Activated T-helper 1 cell treated with anti-CD3 and anti-CD28 coated beads, Interleukin-2, amount 50 U/mL, for 16 hours (primary cell): ENCODE data around the gene PIGO.
A peak's percentile ranks its signal among the peaks of the same experiment; 100 is the strongest.

Experiments
- DNase-seq, 2 donors: peaks; one replicate each; pipeline ENCODE4 v3.0.0-alpha.2; 2020; ENCODE audit warnings: low read depth in 1 of 2, low spot score in 1 of 2

PIGO gene

DNA sequence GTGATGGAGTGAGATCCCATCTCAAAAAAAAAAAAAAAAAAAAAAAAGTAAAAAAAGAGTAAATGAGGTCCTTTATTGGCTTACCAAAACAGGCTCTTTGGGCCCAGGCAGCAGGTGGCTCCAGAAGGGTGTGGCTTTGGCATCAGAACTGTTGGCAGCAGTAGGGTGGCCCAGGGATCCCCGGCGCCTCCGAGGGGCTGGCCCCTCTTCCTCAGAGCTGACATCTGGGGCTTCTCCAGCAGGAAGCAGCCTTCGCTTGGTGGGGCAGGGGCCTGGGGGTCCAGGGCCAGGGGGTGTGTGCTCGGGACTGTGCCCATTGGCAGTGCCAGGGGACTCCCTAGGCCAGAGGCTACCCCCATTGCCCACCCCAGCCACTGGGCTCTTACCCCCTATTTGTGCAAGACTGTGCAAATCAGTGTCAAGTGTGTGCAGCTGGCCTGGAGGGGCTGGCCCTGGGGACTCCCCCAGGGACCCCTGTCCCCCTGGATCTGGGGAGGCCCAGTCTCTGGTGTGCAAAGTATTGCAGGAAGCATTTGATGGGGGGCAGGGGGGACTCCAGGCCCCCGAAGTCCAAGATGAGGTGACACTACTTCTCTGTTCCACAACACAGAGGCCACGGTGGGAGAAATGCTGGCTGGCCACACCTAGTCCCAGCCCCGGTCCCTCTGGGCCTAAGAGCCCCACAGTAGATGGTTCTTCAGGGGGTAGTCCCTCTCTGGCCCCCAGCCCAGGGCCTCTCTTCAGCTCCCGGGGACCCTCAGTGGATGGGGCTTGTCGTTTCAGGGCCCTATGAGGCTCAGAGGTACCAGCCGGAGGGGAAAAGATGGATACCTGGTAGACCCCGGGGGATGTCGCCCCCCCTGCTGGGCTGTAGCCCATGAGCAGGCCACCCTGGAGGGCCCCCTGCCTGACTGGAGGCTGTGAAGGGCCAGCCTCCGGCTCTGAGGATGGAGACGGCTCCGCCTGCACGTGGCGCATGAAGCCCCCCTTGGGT, 11.2 kb upstream of the PIGO start:
- DNase-seq, result no peak

DNA sequence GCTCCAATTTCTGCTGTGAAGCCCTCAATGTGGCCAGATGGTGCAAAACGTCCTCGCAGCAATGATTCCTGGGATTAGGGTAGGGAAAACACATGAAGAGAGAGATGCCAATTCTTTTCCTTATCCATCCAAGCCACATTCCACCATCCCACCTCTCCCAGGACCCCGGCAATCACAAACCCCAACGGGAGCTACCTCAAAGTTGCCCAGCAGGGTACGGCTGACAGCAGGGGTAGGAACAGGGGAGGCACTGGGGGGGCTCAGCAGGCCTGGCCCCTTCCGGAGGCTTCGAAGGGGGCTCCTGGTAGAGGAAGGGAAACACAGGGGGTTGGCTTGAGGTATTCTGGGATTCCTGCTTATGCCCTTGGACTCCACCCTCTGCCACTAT, 9.9 kb upstream of the PIGO start:
- no peak for DNase-seq

DNA sequence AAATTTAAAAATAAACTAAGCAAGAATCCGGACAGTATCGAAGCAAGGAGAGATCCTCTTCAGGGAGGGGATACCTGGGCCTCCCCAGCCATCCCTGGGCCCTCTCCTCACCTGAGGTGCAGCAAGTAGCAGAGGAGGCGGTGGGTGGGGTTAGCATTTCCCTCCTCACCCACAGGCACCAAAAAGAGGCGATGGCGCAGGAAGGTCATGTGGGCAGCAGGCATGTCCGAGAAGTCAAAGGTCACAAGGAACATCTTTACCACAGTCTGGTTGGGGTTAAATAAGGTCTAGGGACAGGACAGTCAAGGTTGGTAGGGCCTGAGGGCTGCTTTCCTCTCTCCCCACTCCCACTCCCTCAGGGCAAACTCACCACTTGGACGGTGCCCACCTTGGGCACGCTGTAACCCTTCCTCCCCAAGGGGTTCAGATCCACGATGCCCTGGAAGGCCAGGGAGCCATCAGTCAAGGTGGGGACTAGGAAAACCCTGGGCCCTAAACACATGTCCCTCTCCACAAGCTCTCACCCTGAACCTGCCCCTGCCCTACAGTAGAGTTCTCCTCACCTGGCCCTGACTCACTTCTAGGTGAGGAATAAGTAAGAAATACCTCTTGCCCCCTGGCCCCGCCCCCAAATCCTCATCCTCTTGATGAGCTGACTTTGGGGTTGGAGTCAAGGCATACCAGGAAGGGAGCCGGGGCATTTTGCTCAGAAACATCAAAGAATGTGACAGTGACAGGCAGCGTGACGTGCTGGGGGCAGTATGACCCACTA, 9.4 kb upstream of the PIGO start:
- DNase-seq, result no peak

DNA sequence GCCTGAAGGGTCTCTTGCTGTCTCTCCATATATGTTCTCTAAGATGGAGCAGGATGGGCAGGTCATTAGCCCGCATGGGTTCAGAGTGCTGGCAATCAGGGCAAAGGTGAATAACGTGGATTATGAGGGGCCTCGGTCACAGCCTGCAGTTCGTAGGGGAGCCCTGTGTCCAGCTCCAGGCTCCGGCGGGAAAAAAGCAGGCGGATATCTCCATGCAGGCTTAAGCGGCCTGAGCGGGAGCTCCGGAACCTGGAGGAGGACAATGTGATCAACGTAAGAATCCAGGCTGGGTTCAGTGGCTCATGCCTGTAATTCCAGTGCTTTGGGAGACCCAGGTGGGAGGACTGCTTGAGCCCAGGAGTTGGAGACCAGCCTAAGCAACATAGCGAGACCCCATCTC, 8.7 kb upstream of the PIGO start:
- no peak for DNase-seq

DNA sequence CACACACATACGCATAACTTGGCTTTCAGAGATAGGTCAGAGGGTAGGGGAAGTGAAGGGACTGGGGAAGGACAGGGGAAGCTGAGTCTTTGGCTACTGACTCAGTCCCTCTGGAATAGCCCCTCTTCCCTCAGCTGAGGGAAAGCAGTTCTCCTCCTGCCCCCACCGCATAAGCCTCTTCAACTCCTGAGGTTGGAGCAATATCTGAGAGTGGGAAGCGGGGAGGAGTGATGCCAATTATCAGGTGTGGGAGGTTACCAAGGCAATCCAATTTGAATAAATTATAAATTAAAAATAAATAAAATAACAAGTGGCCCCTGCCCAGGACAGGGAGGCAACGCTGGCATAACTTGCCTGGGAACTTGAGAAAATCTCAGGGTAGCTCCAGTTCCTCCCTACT, 8.2 kb upstream of the PIGO start:
- no peak for DNase-seq

DNA sequence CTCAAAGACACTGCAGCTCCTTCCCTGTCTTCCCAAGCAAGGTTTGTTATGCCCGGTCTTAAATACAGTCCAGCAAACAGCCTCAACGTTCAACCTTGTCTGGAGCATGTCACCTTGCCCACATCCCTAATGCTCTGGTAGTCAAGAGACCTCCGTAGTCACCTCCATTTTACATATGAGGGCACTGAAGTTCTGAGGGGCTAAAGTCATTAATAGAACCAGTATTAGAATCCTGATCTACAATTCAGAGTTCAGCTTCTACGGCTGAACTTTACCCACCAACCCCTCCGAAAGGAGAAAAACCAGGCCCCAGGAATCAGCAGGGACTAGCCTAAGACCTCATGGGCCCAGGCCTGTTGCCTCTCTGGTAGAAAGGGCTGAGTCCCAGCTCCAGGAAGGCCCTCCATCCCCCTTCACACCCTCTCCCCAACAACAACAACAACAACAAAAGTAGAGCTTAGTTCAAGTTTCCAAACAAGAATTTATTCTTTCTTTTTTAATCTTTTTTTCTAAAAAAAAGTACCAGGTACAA, 7.3 kb upstream of the PIGO start:
- DNase-seq, result no peak

DNA sequence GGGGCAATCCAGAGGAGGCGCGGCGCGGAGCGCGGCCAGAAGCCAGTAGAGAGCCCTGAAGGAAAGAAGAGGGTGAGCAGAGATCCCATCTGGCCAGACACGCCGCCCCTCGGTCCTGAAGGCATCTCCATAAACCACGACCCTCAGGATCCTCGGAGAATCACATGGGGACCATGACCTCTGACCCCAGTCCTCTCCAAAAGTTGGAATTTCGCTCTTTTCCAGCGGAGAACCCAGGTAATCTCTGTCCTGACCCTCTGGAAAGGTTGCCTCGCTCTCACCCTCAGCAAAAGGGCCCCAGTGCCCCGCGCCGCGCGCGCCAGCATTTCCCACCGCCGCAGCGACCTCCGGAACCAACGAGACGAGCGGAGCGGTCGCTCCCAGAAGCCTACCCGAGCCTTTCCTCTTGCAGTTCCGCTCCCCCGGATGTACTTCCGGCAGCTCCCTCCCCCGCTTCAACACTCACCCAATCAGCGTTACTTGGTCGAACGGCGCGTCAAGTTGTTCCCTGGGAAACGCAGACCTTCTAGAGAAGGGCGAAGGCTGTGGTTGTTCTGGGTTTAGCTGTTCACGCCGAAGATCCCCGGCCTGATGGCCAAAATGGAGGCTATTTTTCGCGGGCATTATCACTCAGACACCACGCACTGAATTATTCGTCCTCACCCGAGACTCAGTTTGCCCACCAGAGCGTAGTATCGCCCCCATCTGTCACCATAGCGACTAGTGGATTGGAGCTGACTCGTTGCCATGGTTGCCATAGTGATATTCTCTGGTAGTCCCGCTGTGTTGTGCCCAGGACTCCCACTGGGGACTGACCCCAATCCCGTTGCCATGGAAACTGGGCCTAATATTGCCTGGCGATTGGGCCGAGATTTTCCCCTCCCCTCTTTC, 6.6 kb upstream of the PIGO start, which contains the start of gene STOML2:
TSS of gene STOML2 (minus strand) at position 363 of the 891 bp plus-strand sequence. CDS start at position 326, 37 bp downstream.
- peak; percentile 84 to 86 for DNase-seq

DNA sequence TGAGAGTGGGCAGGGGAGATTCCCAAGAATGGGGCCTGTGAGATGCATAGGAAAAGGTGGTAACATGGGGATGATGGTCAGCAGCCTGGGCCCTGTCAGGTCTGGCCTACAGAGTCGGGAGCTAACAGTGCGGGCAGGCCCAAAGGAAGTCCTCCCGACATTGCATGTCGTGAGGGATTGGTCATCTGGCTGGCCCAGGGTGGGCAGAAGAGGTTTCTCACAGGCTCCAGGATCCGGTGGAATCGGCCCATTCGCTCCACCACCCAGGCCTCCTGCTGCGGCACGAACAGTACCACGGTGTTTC, 6.0 kb upstream of the PIGO start:
- no peak for DNase-seq

DNA sequence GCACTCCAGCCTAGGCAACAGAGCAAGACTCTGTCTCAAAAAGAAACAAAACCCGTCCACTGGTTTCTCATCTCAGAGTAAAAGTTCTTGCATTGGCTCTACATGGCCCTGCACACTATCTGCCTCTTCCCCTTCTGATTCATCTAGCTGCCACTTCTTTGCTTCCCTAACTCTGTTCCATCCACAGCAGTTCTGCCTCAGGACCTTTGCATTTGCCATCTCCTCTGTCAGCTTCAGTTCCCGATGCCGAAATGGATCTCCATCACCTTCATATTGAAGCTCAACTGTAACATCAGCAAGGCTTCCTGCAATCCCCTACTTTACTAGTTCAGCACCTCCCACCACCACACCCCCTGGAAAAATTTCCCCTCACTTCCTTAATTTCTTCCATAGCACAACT, 1.2 kb upstream of the PIGO start:
- DNase-seq, result no peak

DNA sequence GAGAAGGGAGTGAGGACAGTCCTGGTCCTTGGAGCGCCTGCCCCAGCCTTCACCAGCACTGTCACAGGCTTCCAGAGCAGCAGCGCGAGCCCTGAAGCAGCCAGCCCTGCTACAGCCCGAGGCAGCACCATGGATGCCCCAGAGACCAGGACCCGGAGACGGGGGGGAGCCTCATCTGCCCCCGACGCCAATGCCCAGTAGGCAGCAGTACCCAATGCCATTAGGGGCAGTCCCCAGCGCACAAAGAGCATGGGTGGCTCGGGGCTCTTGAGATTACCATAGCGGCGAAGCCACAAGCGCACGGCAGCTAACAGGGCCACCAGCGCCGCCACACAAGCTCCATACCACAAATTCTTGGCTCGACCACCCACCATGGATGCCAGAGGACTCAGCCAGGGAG, 4.9 kb downstream of the PIGO start:
- DNase-seq, result no peak

DNA sequence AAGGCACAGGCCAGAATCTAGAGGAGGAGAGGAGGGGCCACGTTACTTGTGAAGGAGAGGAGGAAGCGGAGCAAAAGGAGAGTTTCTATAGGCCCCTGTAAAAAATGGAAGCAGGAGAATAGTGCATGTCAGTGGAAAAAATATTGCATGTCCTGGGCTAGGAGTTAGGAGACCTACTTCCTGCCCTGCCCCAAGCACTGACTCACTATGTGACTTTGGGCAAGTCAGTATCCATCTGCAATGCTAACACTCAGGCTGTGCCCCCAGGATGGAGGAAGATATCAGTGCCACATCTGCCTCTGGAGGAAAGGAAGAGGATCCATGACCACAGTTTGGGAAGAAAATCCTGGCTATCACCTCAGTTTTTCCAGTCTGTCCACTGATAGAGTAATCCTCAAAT, 7.0 kb downstream of the PIGO start:
- no peak for DNase-seq

DNA sequence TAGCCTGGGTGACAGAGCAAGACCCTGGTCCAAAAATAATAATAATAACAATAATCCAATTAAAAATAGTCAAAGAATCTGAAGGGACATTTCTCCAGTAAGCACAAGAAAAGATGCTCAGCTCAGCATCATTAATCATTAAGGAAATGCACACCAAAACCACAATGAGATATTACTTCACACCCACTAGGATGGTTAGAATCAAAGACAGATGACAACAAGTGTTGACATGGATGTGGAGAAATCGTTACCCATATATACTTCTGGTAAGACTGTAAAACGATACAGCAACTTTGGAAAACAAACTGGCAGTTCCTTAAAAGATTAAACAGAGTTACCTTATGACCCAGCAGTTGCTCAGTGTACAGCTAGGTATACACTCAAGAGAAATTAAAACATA, 11.3 kb downstream of the PIGO start:
- DNase-seq, result no peak

DNA sequence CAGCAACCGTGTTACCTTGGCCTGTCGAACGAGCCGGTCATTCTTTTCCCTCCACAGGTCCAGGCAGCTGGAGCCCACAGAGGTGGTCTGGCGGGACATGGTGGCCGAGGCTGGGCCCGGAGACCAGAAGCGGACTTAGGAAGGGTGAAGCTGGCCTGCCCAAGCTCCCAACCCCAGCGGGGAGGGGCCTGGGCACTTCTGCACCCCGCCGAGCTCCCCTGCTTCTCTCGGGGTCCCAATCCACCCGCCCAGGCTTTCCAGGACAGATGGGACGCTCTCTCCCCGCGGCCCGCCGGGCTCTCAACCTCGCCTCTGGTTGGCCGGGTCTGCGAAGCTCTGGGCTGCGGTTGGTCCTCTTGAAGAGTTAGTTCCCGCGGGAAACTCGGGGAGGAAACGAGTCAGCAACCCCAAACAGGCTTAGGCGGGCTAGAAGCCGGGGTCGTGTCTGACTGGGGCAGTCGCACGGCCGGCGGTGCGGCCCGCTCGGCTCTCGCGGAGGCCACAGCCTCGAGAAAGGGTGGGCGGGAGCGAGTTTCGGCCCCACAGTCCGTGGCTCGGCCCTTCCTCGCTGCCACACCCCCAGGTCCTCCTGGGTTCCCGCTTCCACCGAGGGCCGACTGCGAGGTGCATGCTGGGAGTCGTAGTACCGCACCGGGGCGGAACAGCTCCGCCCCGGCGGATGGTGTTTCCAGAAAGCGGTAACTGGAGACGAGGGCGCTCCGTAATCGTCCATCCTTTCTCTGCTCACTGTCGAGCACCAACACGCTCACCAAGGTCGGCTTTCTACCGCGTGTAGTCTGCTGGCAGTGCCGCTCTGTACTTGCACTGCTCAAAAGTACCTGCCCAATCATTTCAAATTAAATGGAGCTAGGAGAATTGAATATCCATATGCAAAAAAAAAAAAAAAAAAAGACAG, 16.7 kb downstream of the PIGO start, which contains the start of gene FANCG:
TSS of gene FANCG (minus strand) at position 517 of the 916 bp plus-strand sequence. CDS start at position 99, 418 bp downstream.
- peak; percentile 64 to 69 for DNase-seq

DNA sequence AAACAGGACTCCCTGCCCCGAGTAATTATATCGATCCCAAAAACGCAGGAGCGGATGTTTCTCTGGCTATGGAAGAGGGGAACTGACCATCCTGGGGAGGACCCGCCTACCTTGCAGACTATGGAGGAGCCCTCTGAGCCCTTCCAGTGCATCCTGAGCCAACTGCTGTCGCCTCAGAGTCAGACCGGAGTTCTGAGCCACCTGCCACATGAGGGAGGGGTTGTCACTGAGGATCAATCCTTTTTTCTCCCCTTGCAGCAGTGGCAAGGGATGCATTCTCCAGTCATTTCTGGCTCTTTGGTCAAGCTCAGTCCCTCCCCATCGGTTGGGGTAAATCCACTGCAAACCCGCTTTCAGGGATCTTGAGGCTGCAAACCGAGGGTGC, 17.4 kb downstream of the PIGO start:
- no peak for DNase-seq

DNA sequence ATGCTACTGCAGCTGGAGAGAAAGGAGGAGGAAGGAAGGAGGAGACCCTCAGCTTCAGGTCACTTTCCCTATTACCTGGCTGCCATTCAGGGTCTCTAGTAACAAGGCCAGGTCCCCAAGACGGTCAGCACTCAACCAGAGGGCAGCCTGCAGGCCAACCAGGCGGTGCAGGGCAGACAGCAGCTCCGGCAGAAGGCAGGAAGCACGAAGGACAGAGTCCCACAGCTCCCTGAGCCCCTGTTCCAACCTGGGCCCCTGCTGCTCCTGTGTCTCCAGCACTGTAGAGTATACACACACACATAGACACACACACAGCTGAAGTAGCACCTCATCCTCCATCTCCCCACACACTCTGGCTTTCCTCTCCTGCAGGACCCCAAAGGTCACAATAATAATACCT, 18.3 kb downstream of the PIGO start:
- no peak for DNase-seq

DNA sequence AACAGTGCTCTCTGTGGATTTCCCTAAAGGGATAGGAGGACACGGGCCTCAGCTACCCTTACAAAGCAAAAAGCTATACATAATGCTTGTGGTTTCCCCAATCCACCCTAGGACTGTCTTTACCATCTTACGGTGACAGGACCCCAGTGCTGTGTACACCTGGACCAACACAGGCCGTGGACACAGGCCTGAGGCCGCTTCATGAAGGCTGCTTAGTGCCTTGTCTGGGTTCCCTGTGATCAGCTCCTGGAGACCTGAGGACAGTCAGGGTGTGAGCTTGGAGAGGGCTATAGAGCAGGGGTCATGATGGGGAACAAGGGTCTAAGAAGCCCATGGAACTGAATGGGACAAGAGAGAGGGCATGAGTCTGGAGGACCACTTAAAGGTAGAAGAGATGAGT, 19.5 kb downstream of the PIGO start:
- DNase-seq, result no peak

DNA sequence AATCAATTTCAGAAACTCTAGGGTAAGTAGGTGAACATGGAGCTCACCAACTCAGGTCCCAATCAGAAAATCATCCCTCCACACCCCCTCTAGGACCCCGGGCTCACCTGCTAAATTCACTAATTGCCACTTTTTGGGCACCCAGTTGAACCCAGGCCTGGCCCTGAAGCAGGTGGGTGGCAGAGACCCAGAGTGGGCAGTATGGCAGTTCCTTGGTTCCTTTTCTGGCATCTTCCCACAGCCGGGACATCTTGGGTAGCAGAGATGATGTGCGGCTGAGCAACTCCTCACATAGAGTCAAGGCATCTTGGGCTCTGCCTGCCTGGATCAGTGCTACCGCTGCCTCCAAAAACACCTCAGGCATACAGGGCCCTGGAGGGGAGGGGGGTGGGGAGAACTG, 21.0 kb downstream of the PIGO start:
- DNase-seq, result no peak

DNA sequence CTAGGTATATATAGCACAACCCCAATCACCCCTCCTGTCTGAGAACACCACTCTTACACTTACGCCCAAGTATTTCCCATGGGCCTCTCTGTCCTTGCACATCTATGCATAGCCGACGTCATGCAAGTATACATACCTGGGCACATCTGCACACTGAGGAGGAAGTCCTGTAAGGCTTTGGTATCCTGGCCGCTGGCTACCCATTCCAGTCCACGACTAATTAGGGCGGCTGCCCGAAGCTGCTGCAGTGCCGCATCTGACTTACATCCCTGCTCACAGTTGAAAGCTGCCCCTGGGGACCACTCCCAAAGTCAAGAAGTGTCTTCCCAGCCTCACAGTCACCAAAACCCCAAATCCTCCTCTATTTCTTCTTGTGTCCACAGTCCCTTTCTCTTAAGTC, 21.6 kb downstream of the PIGO start:
- DNase-seq, result no peak

DNA sequence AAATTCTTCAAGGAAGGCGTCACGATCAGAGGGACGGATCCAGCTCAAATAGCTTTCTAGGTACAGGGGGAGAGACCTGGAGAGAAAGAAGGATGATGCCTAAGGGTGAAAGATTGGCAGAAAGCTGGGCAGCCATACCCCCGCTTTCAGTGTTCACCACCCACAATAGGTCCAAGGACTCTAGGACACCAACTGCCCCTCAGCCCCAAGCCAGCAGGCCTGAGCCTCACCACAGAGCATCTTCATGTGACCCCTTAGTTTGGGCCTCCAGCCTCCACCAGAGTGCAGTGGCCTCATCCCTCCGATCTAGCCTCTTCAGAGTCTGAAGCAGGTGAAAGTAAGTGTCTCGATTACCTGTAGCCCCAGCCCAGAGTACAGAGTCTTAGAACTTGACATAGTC, 22.2 kb downstream of the PIGO start:
- no peak for DNase-seq

DNA sequence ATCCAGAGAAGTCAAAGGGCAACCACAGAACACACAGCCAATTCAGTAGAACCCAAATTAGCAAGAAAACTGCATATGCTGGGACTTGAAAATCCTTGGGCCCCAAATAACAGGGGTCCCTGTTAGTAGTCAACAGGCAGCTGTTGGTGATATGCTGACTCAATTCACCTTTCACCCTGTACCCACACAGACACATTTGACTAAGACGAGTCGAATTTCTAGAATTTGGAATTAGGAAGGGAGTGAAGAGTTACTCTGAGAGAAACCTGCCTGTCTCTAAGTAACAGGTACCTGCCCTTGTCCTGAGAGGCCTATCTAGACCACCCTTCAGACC, 23.1 kb downstream of the PIGO start:
- no peak for DNase-seq
